Muscle layer of duodenum (tissue), 2 donors: ENCODE data around the gene FBXO15.

Source experiments
- H3K27ac ChIP-seq: one replicate; pipeline ENCODE4 v1.7.0; 2013; ENCODE audit warnings: mild to moderate bottlenecking, low read length
- H3K27me3 ChIP-seq: one replicate; pipeline ENCODE4 v1.7.0; 2013; ENCODE audit warnings: low read depth, mild to moderate bottlenecking, control low read depth, low read length
- H3K36me3 ChIP-seq, 2 donors: one replicate each; pipeline ENCODE4 v1.7.0; 2013; ENCODE audit warnings: low read length in 2 of 2, control low read depth in 1 of 2, mild to moderate bottlenecking in 1 of 2; ENCODE audit not compliant: insufficient read depth in 2 of 2, control insufficient read depth in 1 of 2
- H3K4me1 ChIP-seq, 2 donors: one replicate each; pipeline ENCODE4 v1.7.0; 2013; ENCODE audit warnings: low read length in 2 of 2, mild to moderate bottlenecking in 2 of 2, control low read depth in 1 of 2, moderate library complexity in 1 of 2; ENCODE audit not compliant: insufficient read depth in 2 of 2, control insufficient read depth in 1 of 2
- H3K4me3 ChIP-seq, 2 donors: one replicate each; pipeline ENCODE4 v1.7.0; 2013; ENCODE audit warnings: low read length in 2 of 2, low read depth in 1 of 2, mild to moderate bottlenecking in 1 of 2
- H3K9me3 ChIP-seq, 2 donors: one replicate each; pipeline ENCODE4 v1.7.0; 2013; ENCODE audit warnings: low read length in 2 of 2, control low read depth in 1 of 2, mild to moderate bottlenecking in 1 of 2; ENCODE audit not compliant: control insufficient read depth in 1 of 2
- donor health status: healthy.

Gene FBXO15

DNA sequence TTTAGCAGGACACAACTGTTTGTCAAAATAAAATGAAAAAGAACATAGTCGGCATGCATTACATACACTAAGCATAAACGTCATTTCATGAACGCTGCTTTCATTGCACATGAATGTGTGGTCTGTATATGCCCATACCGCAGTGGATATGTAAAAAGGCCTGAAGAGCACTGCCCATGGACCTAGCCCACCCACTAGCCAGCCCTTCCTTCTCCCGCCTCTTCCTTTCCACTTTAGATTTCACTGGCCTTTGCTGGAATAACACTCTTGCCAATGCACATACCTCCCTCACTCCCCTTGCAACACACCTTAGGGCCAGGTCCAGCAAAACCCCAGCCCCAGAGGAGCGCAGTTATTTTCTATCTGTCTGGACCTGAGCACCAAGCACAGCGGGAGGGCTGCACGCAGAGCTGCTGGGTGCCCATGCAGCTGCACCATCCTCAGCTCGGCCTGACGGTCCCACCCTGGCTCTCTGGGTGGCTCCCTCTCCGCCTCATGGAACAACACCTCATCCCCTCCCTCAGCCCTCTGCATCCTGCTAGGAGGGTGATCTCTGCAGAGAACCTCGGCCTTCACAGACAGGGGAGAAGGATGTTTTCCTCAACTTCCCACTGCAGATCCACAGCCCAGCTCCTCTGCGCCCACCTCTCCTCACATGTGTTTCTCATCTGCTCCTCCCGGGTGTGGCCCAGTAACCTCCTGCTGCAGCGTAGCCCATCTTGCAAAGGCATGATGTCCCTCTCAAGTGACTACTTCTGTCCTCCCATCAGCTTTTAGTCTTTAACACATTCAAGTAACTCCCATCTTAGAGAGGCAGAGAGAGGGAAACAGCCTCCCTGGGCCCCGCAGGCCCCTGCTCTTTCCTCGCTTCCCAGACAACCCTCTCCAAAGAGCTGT, 72.7 kb downstream of the FBXO15 start:
- Histone ChIP-seq H3K27ac (no peak overlapping the region), H3K4me1 (no peaks in the 10 kb centered on the region), H3K9me3 (no peaks in the 10 kb centered on the region), H3K4me3 (no peak overlapping the region), H3K27me3 (no peaks in the 10 kb centered on the region), H3K36me3 (no peaks in the 10 kb centered on the region)

DNA sequence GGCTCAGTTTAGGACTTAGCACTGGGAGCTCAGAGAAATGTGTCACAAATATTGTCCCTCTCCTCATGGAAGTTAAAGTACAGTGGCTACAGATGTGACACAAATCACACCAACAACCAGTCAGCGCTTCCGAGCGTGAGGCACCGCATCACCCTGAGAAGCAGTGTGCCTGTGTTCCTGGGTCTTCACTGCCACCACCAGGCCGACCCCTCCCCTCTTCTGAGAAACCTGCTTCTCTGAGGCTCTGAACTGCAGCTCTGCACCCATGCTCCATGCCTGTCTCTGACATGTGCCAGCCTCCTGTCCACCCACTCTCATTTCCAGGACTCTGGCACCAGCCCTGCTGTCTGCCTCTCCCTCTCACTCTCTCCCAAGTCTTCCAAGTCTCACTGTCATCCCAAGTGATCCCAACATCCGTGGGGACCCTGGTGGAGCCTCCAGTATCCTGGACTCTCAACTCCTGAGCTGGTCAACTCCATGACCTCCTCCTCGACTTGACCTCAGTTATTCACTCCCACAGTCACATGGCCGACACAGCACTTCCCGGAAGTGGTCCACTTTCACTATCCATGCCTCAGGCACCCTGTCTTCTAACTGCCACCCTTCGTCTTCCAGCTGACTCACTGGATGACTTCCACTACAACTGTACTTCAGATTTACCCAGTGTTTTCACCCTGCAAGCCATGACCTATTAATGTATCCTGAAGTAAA, 73.5 kb downstream of the FBXO15 start:
- H3K36me3 ChIP-seq: no peaks in the 10 kb centered on the region
- H3K4me3 ChIP-seq: no peak overlapping the region
- H3K9me3 ChIP-seq: no peaks in the 10 kb centered on the region
- no peaks in the 10 kb centered on the region for H3K4me1 ChIP-seq
- H3K27me3 ChIP-seq: no peaks in the 10 kb centered on the region
- H3K27ac ChIP-seq: no peak overlapping the region

DNA sequence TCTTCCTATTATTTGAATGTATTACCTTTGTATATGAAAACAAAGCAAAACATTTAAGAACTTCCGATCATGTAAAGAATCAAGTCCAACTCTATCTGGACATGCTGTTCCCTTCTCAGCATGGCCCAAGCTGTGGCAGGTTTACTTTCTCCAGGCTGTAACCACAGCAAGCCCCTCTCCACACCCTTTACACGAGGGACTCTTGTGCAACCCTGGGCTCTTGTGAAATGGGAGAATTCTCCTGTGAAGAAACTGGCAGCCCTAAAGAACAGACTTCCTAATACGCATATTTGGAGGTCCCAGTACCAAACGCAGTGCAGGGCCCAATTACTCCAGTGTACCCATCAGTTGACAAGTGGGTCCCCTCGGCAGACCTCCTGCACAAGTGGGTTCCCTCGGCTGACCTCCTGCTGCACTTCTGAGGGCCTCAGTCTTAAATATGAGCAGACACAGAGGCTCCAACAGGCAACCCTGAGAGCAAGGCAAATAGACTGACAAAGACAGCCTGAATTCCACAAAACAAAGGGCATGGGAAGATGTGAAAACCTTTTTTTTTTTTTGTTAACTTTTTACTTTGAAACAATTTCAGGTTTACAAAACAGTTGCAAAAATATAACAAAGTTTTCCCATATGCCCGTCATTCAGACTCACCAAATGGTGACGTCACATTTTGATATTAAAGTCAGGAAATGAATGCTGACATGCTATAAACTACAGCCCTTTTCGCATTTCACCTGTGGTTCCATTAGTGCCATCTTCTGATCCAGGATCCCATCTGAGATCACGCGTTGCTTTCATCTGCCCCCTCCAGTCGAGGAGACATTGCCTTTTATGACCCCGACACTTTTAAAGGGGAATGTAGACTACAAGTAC, 78.2 kb downstream of the FBXO15 start:
- H3K9me3 ChIP-seq: no peaks in the 10 kb centered on the region
- no peak overlapping the region for H3K4me3 ChIP-seq
- no peak overlapping the region for H3K27ac ChIP-seq
- H3K4me1 ChIP-seq: no peaks in the 10 kb centered on the region
- H3K36me3 ChIP-seq: no peaks in the 10 kb centered on the region
- H3K27me3 ChIP-seq: no peaks in the 10 kb centered on the region

DNA sequence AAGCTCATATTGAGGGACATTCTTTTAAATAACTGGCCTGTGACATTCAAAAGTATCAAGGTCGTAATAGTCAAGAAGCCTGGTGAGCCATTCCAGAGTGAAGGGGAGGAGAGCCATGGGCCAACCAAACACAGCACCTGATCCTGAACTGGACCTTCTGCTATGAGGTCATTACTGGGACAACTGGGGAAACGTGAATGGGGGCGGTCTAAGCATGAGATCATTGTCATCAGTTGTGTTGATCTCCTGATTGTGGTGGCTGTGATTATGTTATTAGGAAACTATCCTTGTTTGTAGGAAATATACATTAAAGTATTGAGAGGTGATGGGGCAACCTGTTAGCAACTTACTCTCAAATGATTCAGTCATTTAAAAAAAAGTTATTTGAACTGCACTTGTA, 79.3 kb downstream of the FBXO15 start:
- Histone ChIP-seq H3K4me1 (no peaks in the 10 kb centered on the region), H3K9me3 (no peaks in the 10 kb centered on the region), H3K4me3 (no peak overlapping the region), H3K27me3 (no peaks in the 10 kb centered on the region), H3K27ac (no peak overlapping the region), H3K36me3 (no peaks in the 10 kb centered on the region)

DNA sequence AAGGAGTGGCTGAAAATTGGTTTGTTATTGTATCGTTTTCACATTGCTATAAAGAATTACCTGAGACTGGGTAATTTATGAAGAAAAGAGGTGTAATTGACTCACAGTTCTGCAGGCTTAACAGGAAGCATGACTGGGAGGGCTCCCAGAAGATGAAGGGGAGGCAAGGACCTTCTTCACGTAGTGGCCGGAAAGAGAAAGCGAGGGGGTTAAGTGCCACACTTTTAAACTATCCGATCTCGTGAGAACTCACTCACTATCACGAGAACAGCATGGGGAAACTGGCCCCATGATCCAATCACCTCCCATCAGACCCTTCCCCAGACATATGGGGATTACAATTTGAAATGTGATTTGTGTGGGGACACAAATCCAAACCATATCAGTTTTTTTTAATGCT, 81.6 kb downstream of the FBXO15 start:
- no peaks in the 10 kb centered on the region for H3K36me3 ChIP-seq
- H3K4me3 ChIP-seq: no peak overlapping the region
- H3K9me3 ChIP-seq: no peaks in the 10 kb centered on the region
- no peak overlapping the region for H3K27ac ChIP-seq
- H3K4me1 ChIP-seq: no peaks in the 10 kb centered on the region
- no peaks in the 10 kb centered on the region for H3K27me3 ChIP-seq

DNA sequence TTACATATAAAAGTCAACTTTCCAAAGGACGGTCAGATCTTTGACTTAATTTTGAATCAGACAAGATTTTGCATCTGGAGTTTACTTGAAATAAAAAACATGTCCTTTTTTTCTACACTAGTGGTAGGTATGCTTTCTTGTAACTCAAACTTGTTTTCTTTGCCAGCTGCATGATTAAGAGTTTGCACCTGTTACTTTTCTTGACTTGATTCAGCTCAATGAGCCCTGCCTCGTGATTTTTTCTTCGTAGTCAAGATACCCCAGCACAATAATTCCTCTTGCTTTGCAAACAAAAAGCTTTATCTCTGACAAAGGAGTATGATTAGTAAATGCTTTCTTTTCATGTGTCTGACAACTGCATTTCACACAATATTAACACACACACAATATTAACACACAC, 82.3 kb downstream of the FBXO15 start:
- no peak overlapping the region for H3K27ac ChIP-seq
- H3K9me3 ChIP-seq: no peaks in the 10 kb centered on the region
- no peak overlapping the region for H3K4me3 ChIP-seq
- H3K27me3 ChIP-seq: no peaks in the 10 kb centered on the region
- H3K36me3 ChIP-seq: no peaks in the 10 kb centered on the region
- no peaks in the 10 kb centered on the region for H3K4me1 ChIP-seq

DNA sequence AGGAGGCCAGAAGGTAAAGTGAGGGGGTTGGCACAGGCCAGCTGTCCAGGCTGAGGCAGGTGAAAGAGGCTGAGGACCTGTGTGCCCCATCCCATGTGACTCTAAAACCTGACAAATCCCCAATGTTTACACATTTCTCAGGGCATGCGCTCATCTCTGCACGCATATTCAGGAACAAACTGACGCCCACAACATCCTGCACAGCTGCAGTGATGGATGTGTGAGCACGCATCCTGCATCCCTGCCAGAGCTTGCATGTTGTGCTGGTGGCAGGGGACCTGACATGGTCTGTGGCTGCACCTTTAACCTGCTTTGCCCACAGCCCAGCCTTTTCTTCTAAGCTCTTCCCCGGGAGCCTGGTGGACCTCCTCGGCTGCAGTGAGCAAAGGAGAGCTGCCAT, 83.1 kb downstream of the FBXO15 start:
- H3K27me3 ChIP-seq: no peaks in the 10 kb centered on the region
- H3K36me3 ChIP-seq: no peaks in the 10 kb centered on the region
- no peaks in the 10 kb centered on the region for H3K9me3 ChIP-seq
- no peaks in the 10 kb centered on the region for H3K4me1 ChIP-seq
- H3K27ac ChIP-seq: no peak overlapping the region
- no peak overlapping the region for H3K4me3 ChIP-seq

DNA sequence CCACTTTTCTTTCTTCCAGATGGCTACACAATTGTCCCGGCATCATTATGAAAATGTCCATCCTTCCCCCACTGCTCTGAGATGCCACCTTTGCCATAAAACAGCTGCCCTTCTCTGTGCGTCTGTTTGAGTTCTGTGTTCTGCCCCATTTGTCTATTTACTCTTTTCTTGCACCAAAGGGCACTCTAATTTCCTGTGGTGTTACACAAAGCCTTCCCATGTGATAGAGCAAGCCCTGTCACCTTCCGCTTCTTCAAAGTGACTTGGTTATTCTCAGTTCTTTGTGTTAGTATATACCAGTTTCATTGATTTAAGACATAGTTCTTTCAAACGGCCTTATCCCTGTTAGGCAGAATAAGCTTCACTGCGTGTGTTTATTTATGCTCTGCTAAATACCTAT, 84.1 kb downstream of the FBXO15 start:
- no peak overlapping the region for H3K4me3 ChIP-seq
- no peak overlapping the region for H3K27ac ChIP-seq
- H3K36me3 ChIP-seq: no peaks in the 10 kb centered on the region
- no peaks in the 10 kb centered on the region for H3K4me1 ChIP-seq
- H3K9me3 ChIP-seq: no peaks in the 10 kb centered on the region
- no peaks in the 10 kb centered on the region for H3K27me3 ChIP-seq

DNA sequence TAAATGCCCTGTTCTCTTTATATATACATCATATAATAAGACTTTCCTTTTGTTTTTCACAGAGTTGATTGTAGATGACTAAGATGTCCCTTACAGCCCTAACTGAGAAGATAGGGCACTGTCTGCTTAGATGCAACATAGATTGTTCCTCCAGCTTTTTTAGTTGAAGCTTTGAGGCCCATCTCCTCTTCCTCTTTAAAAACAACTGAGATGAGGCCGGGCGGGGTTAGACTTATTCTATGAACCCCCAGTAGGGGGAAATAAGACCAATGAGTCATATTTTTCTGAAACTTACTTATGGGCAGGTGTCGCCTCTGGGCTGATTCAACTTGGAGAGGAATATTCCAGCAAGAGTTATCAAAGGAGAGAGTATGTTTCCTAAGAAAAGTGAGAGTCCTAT, 84.6 kb downstream of the FBXO15 start:
- H3K27me3 ChIP-seq: no peaks in the 10 kb centered on the region

DNA sequence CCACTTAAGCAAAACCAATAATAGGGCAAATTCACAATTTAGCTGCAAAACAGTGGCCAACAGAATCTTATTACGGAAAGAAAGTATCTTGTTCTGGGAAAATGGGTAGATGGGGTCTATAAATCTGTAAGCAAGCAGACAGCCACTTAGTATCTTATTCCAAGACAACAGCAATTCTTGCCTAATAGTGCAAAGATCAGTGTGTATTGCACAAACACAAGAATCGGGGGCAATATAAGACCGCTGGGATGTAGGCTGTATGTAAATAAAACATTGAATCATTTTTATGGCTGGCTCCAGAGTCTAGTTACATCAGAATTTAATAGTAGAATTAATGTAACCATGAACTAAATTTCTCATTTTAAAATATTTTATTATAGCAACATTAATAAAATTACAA, 85.6 kb downstream of the FBXO15 start:
- H3K36me3 ChIP-seq: no peaks in the 10 kb centered on the region
- H3K4me3 ChIP-seq: no peak overlapping the region
- no peak overlapping the region for H3K27ac ChIP-seq
- H3K27me3 ChIP-seq: no peaks in the 10 kb centered on the region
- H3K4me1 ChIP-seq: no peaks in the 10 kb centered on the region
- H3K9me3 ChIP-seq: no peaks in the 10 kb centered on the region

More for the DNA sequence above, 84.6 kb downstream of the FBXO15 start:
- no peaks in the 10 kb centered on the region for H3K4me1 ChIP-seq
- H3K9me3 ChIP-seq: no peaks in the 10 kb centered on the region
- H3K36me3 ChIP-seq: no peaks in the 10 kb centered on the region
- H3K4me3 ChIP-seq: no peak overlapping the region
- H3K27ac ChIP-seq: no peak overlapping the region

DNA sequence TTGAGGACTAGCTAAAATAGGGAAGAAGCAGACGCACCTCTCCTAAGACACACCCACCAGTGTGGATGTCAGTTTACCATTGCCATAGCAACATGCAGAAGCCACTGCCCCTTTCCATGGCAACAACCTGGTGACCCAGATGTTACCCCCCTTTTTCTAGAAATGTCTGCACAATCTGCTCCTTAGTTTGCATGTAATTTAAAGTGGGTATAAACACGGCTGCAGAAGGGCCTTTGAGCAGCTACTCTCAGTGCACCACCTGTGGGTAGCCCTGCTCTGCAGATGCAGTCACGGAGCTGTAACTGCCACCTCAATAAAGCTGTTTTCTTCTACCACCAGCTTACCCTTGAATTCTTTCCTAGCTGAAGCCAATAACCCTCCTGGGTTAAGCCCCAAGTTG, 87.1 kb downstream of the FBXO15 start:
- H3K4me1 ChIP-seq: no peaks in the 10 kb centered on the region
- H3K36me3 ChIP-seq: no peaks in the 10 kb centered on the region
- no peak overlapping the region for H3K4me3 ChIP-seq
- H3K9me3 ChIP-seq: no peaks in the 10 kb centered on the region
- no peaks in the 10 kb centered on the region for H3K27me3 ChIP-seq
- H3K27ac ChIP-seq: no peak overlapping the region
